Mononuclear cell (primary cell): Measurements from ENCODE around the gene HSFY2. TPM values are rescaled to one million over a fixed set of nuclear protein-coding genes. Genes with fewer than 3 reads are reported as not detected.
"Not testable (repeated sequence)": the region's sequence is repeated elsewhere in the genome, so short reads cannot be mapped to it uniquely, and the experiment has no call there.

Experiments used
- H3K27me3 ChIP-seq: 2 replicates; pipeline ENCODE4 v1.6.0; 2011; ENCODE audit warnings: low read length, control low read depth; ENCODE audit not compliant: insufficient read depth
- H3K4me1 ChIP-seq: 2 replicates; pipeline ENCODE4 v1.5.1; 2011; ENCODE audit warnings: mild to moderate bottlenecking, low read length, control low read depth; ENCODE audit not compliant: insufficient read depth
- H3K4me3 ChIP-seq: 2 replicates; pipeline ENCODE4 v1.5.1; 2011; ENCODE audit warnings: mild to moderate bottlenecking, low read length, moderate library complexity
- H3K9me3 ChIP-seq: 2 replicates; pipeline ENCODE4 v1.5.1; 2011; ENCODE audit warnings: low read depth, mild to moderate bottlenecking, control low read depth, low read length
- total RNA-seq: library from RNA; depleted of rRNA; stranded (reverse); fragments of >200 nt; gene quantifications from one replicate; pipeline ENCODE4 v1.2.3, GENCODE V29; 2012

Gene HSFY2
- total RNA-seq, result not detected

GRCh38 chrY:18773635-18774034, at the start of gene HSFY2:
Gene HSFY2, minus strand, starts transcription at chrY:18773735. Its CDS starts 117 bp downstream, at chrY:18773618.
- H3K27me3 ChIP-seq, H3K9me3 ChIP-seq, H3K4me1 ChIP-seq, H3K4me3 ChIP-seq: not testable (repeated sequence)

GRCh38 chrY:18815751-18816150, 42.2 kb upstream of the HSFY2 start:
- H3K27me3 ChIP-seq, H3K4me1 ChIP-seq, H3K4me3 ChIP-seq, H3K9me3 ChIP-seq: not testable (repeated sequence)

GRCh38 chrY:18788757-18789406, 15.3 kb upstream of the HSFY2 start:
- H3K4me3 ChIP-seq, H3K27me3 ChIP-seq, H3K4me1 ChIP-seq, H3K9me3 ChIP-seq: not testable (repeated sequence)

GRCh38 chrY:18754077-18754476, 19.5 kb downstream of the HSFY2 start:
- H3K27me3 ChIP-seq, H3K9me3 ChIP-seq, H3K4me1 ChIP-seq, H3K4me3 ChIP-seq: not testable (repeated sequence)

- H3K4me3 ChIP-seq, H3K9me3 ChIP-seq, H3K27me3 ChIP-seq, H3K4me1 ChIP-seq: not testable (repeated sequence)
Observed at GRCh38 chrY:18753133-18753815, 20.3 kb downstream of the HSFY2 start.

GRCh38 chrY:18723714-18724113, 49.8 kb downstream of the HSFY2 start:
- not testable (repeated sequence) for H3K27me3 ChIP-seq, H3K9me3 ChIP-seq, H3K4me3 ChIP-seq, H3K4me1 ChIP-seq

Other genes starting within 250 kb of the HSFY2 start
- gene HSFY1, start 227.0 kb downstream of the HSFY2 start, total RNA-seq, result not detected